DMS53 (cell line): ENCODE results near the gene CCDC154.

Experiments
- DNase-seq: peaks from one replicate; lab custom pipeline; 2025; lab: John Stamatoyannopoulos, UW

Gene CCDC154

DNA sequence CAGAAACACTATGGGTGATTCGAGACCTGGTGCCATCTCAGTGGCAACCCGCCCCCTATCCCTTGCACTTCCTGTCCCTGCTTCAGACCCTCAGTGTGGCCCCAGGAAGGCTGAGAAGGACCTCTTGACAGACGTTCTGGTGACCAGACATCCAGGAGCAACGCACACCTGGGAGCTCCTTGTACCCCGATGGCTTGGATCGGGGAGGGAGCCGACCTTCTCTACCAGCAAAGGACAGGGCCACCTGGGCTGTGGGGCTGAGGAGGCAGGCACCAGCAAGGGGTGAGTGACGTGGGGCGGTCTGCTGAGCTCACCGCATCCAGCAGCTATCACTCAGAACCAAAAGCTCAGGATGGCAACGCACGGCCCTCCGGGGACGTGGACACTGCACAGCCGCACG is 57.0 kb downstream of the CCDC154 start:
- no peak for DNase-seq

DNA sequence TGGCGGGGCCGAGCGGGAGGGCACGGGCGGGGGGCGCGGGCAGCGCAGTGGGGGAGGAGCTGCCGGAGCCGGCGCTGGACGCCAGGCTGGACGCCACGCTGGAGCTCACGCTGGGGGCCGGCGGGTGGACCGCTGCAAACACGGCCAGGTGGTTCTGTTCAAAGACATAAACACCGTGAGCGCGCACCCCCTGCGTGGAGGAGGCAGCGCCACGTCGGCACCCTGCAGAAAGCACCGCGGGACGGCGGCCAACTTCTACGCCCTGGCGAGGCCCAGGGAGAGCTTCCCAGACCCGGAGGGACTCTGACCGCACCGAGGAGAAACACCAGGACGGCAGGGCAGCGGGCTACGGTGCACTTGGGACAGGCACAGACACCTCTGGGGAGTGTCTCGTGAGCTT is 59.1 kb downstream of the CCDC154 start:
- DNase-seq: no peak
